ENCODE data around the gene TBC1D9.

- TF ChIP-seq POLR2A (IDR thresholded peaks at IDR 0.05) (no peak), EP300 (IDR thresholded peaks at IDR 0.05) (no peak), POLR2AphosphoS5 (IDR thresholded peaks at IDR 0.05) (no peak), CTCF (IDR thresholded peaks at IDR 0.05) (peak in 2 of 7 experiments; percentile 21 to 22)
Measured at GRCh38 chr4:140641789-140642439, 114.3 kb downstream of the TBC1D9 start.
